H9 (cell line): Measurements from ENCODE around the gene CACHD1. TPM values are rescaled to one million over a fixed set of nuclear protein-coding genes. Genes with fewer than 3 reads are reported as not detected.

ENCODE experiments used
- DNase-seq: peaks from one replicate; pipeline ENCODE4 v3.0.0-alpha.2; 2017
- H2AFZ ChIP-seq: one replicate; pipeline ENCODE4 v1.6.1; 2013; ENCODE audit warnings: mild to moderate bottlenecking, low read length, control low read depth, moderate library complexity
- H2AK5ac ChIP-seq: 2 replicates; pipeline ENCODE4 v1.6.1; 2013; ENCODE audit warnings: low read length, control low read depth, mixed read lengths; ENCODE audit not compliant: insufficient read length
- H2BK120ac ChIP-seq: one replicate; pipeline ENCODE4 v1.6.1; 2013; ENCODE audit warnings: low read depth, mild to moderate bottlenecking, low read length, control low read depth, inconsistent platforms; ENCODE audit not compliant: poor library complexity, severe bottlenecking
- H2BK12ac ChIP-seq: 2 replicates; pipeline ENCODE4 v1.6.1; 2013; ENCODE audit warnings: low read length, control low read depth, mixed read lengths, low read depth; ENCODE audit not compliant: insufficient read length
- H2BK15ac ChIP-seq: 2 replicates; pipeline ENCODE4 v1.6.1; 2013; ENCODE audit warnings: low read depth, low read length, control low read depth
- H2BK20ac ChIP-seq: one replicate; pipeline ENCODE4 v1.6.1; 2013; ENCODE audit warnings: low read depth, mild to moderate bottlenecking, low read length, control low read depth, inconsistent platforms; ENCODE audit not compliant: poor library complexity, severe bottlenecking
- H2BK5ac ChIP-seq: 2 replicates; pipeline ENCODE4 v1.6.1; 2013; ENCODE audit warnings: low read length, control low read depth, mixed read lengths; ENCODE audit not compliant: insufficient read length
- H3K14ac ChIP-seq: 2 replicates; pipeline ENCODE4 v1.6.1; 2013; ENCODE audit warnings: low read length, control low read depth; ENCODE audit not compliant: insufficient read depth
- H3K18ac ChIP-seq: 2 replicates; pipeline ENCODE4 v1.6.1; 2013; ENCODE audit warnings: low read depth, mild to moderate bottlenecking, mixed read lengths, low read length, control low read depth; ENCODE audit not compliant: insufficient read length
- H3K23ac ChIP-seq: 2 replicates; pipeline ENCODE4 v1.6.1; 2013; ENCODE audit warnings: low read length, control low read depth, mixed read lengths, low read depth; ENCODE audit not compliant: insufficient read length
- H3K23me2 ChIP-seq: 2 replicates; pipeline ENCODE4 v1.6.1; 2013; ENCODE audit warnings: low read depth, mild to moderate bottlenecking, mixed read lengths, low read length, control low read depth; ENCODE audit not compliant: insufficient read length, poor library complexity, severe bottlenecking
- H3K27ac ChIP-seq: 2 replicates; pipeline ENCODE4 v1.5.1; 2013; ENCODE audit warnings: low read length, control low read depth, mixed read lengths, low read depth; ENCODE audit not compliant: insufficient read length
- H3K27me3 ChIP-seq: 2 replicates; pipeline ENCODE4 v1.6.1; 2013; ENCODE audit warnings: low read length, control low read depth, inconsistent platforms; ENCODE audit not compliant: insufficient read depth
- H3K4ac ChIP-seq: 2 replicates; pipeline ENCODE4 v1.6.1; 2013; ENCODE audit warnings: low read depth, mild to moderate bottlenecking, control low read depth, inconsistent platforms, low read length, moderate library complexity
- H3K4me1 ChIP-seq: 2 replicates; pipeline ENCODE4 v1.6.1; 2013; ENCODE audit warnings: low read length, control low read depth, inconsistent platforms; ENCODE audit not compliant: insufficient read depth
- H3K4me2 ChIP-seq: 2 replicates; pipeline ENCODE4 v1.6.1; 2013; ENCODE audit warnings: low read length, control low read depth, mixed read lengths; ENCODE audit not compliant: insufficient read length, insufficient read depth
- H3K56ac ChIP-seq: 2 replicates; pipeline ENCODE4 v1.6.1; 2013; ENCODE audit warnings: low read depth, mild to moderate bottlenecking, mixed read lengths, low read length, control low read depth; ENCODE audit not compliant: insufficient read length
- H3K79me1 ChIP-seq: 2 replicates; pipeline ENCODE4 v1.6.1; 2013; ENCODE audit warnings: low read depth, mild to moderate bottlenecking, moderate library complexity, low read length, control low read depth, inconsistent platforms; ENCODE audit not compliant: insufficient read depth, poor library complexity, severe bottlenecking
- H3K79me2 ChIP-seq: 2 replicates; pipeline ENCODE4 v1.6.1; 2013; ENCODE audit warnings: low read length, control low read depth, inconsistent platforms; ENCODE audit not compliant: insufficient read depth
- H3K9ac ChIP-seq: 2 replicates; pipeline ENCODE4 v1.6.1; 2013; ENCODE audit warnings: low read length, control low read depth, mixed read lengths; ENCODE audit not compliant: insufficient read length; ENCODE audit errors: extremely low read depth
- H3K9me3 ChIP-seq: one replicate; pipeline ENCODE4 v1.6.1; 2013; ENCODE audit warnings: low read depth, low read length, inconsistent platforms; ENCODE audit not compliant: control insufficient read depth
- H3T11ph ChIP-seq: one replicate; pipeline ENCODE4 v1.6.1; 2013; ENCODE audit warnings: mild to moderate bottlenecking, low read length, control low read depth, inconsistent platforms
- H4K20me1 ChIP-seq: one replicate; pipeline ENCODE4 v1.6.1; 2013; ENCODE audit not compliant: control insufficient read depth, insufficient read length, insufficient read depth
- H4K5ac ChIP-seq: 2 replicates; pipeline ENCODE4 v1.6.1; 2013; ENCODE audit warnings: low read depth, mild to moderate bottlenecking, mixed read lengths, low read length, control low read depth; ENCODE audit not compliant: insufficient read length
- H4K8ac ChIP-seq: replicated peaks from 2 replicates; pipeline ENCODE4 v1.6.1; 2013; ENCODE audit warnings: low read length, control low read depth, mixed read lengths, low read depth; ENCODE audit not compliant: insufficient read length
- H4K91ac ChIP-seq: 2 replicates; pipeline ENCODE4 v1.6.1; 2013; ENCODE audit warnings: low read depth, mild to moderate bottlenecking, moderate library complexity, mixed read lengths, low read length, control low read depth; ENCODE audit not compliant: insufficient read length
- H3K27ac Mint-ChIP-seq, 3 experiments: 2 replicates in 2 of 3; 3 replicates in 1 of 3; pipeline ENCODE4 v1.8.0; 2020 to 2021; ENCODE audit warnings: mixed read lengths in 3 of 3, mild to moderate bottlenecking in 1 of 3, moderate library complexity in 1 of 3
- H3K27me3 Mint-ChIP-seq: 2 replicates; pipeline ENCODE4 v1.8.0; 2021; ENCODE audit warnings: low read depth, mild to moderate bottlenecking, moderate library complexity, mixed read lengths
- H3K36me3 Mint-ChIP-seq, 3 experiments: 2 replicates in 2 of 3; 3 replicates in 1 of 3; pipeline ENCODE4 v1.8.0; 2020 to 2021; ENCODE audit warnings: low read depth in 3 of 3, mixed read lengths in 3 of 3; ENCODE audit not compliant: insufficient read depth in 1 of 3
- H3K4me1 Mint-ChIP-seq, 2 experiments: 2 replicates each; pipeline ENCODE4 v1.8.0; 2020; ENCODE audit warnings: mixed read lengths in 2 of 2
- H3K4me3 Mint-ChIP-seq, 2 experiments: 2 replicates in 1 of 2; 3 replicates in 1 of 2; pipeline ENCODE4 v1.8.0; 2020 to 2021; ENCODE audit warnings: mild to moderate bottlenecking in 2 of 2, mixed read lengths in 2 of 2, moderate library complexity in 1 of 2
- H3K9me3 Mint-ChIP-seq, 2 experiments: 2 replicates in 1 of 2; 3 replicates in 1 of 2; pipeline ENCODE4 v1.8.0; 2020; ENCODE audit warnings: mild to moderate bottlenecking in 2 of 2, mixed read lengths in 2 of 2, moderate library complexity in 1 of 2
- WGBS: extraction: QIAGEN DNeasy Blood & Tissue Kit; methylation state at CpG from one replicate; pipeline ENCODE4 v1.1.7; 2013; ENCODE audit warnings: missing lambda C conversion rate, low lambda C conversion rate, mixed read lengths; ENCODE audit not compliant: insufficient read length; ENCODE audit errors: extremely low coverage; 5-methylcytosine and 5-hydroxymethylcytosine counted together
- total RNA-seq: library from RNA; stranded (reverse); gene quantifications from 2 replicates; pipeline ENCODE4 v1.2.1, GENCODE V29; 2021
- TF ChIP-seq, protein P1 (sequence below): fragments of 200-600 bp; sonication (generic); conservative IDR thresholded peaks from 3 replicates; pipeline ENCODE4 v1.8.0; 2021; ENCODE audit warnings: antibody characterized with exemption, mild to moderate bottlenecking

Gene CACHD1
- total RNA-seq, 1 experiment from 2014 or later, result 94.2 TPM

GRCh38 chr1:64539289-64539688 is 69.4 kb downstream of the CACHD1 start:
- Histone ChIP-seq H3K4me2 (no peak overlapping the region), H3K79me1 (peaks cover 1% of the 10 kb centered on the region), H3K18ac (no peak overlapping the region), H3K9me3 (no peaks in the 10 kb centered on the region), H4K20me1 (no peaks in the 10 kb centered on the region), H2BK5ac (no peak overlapping the region), H3T11ph (no peak overlapping the region), H3K14ac (no peak overlapping the region), H4K5ac (no peak overlapping the region), H3K4me1 (peaks cover 18% of the 10 kb centered on the region; the same call in 1 of the 2 replicates), H2BK12ac (no peak overlapping the region), H2BK15ac (no peak overlapping the region), H3K4ac (no peak overlapping the region), H4K91ac (no peak overlapping the region), H4K8ac (no peak overlapping the region), H2AFZ (no peak overlapping the region), H3K56ac (no peak overlapping the region), H2BK20ac (no peak overlapping the region), H3K27ac (no peak overlapping the region), H3K23me2 (no peaks in the 10 kb centered on the region), H3K27me3 (no peaks in the 10 kb centered on the region), H3K79me2 (peaks cover 15% of the 10 kb centered on the region; the same call in 1 of the 2 replicates), H3K23ac (no peak overlapping the region), H3K9ac (no peak overlapping the region), H2AK5ac (no peak overlapping the region), H2BK120ac (no peak overlapping the region)
- no peaks in the 10 kb centered on the region for H3K27me3 Mint-ChIP-seq
- H3K36me3 Mint-ChIP-seq, result peaks cover 3 to 6% (median 3%) of the 10 kb centered on the region in 3 experiments; a peak in 6 of 7 replicates
- 100% methylated on average over 1 of the region's 3 CpGs for WGBS
- TF ChIP-seq, protein P1, sequence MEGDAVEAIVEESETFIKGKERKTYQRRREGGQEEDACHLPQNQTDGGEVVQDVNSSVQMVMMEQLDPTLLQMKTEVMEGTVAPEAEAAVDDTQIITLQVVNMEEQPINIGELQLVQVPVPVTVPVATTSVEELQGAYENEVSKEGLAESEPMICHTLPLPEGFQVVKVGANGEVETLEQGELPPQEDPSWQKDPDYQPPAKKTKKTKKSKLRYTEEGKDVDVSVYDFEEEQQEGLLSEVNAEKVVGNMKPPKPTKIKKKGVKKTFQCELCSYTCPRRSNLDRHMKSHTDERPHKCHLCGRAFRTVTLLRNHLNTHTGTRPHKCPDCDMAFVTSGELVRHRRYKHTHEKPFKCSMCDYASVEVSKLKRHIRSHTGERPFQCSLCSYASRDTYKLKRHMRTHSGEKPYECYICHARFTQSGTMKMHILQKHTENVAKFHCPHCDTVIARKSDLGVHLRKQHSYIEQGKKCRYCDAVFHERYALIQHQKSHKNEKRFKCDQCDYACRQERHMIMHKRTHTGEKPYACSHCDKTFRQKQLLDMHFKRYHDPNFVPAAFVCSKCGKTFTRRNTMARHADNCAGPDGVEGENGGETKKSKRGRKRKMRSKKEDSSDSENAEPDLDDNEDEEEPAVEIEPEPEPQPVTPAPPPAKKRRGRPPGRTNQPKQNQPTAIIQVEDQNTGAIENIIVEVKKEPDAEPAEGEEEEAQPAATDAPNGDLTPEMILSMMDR, result no peak
- no peak for DNase-seq
- peaks cover 2 to 3% of the 10 kb centered on the region in 2 experiments; a peak in 2 of 5 replicates for H3K9me3 Mint-ChIP-seq
- no peak overlapping the region; a peak in 1 of 5 replicates for H3K4me3 Mint-ChIP-seq
- H3K4me1 Mint-ChIP-seq, result peaks cover 75 to 76% of the 10 kb centered on the region in 2 experiments
- H3K27ac Mint-ChIP-seq, result peak overlapping the region in 2 of 3 experiments; percentile 29 to 37; a peak in 1 of 7 replicates
